Effector memory CD4-positive, alpha-beta T cell (primary cell): ENCODE results near the gene MBTPS1.

ENCODE experiments used
- DNase-seq, 3 donors: peaks; one replicate each; pipeline ENCODE4 v3.0.0-alpha.2; 2020
- H3K27ac ChIP-seq: 2 replicates; pipeline ENCODE4 v1.7.0; 2013; ENCODE audit warnings: mild to moderate bottlenecking, low read length, moderate library complexity; ENCODE audit not compliant: insufficient read depth, poor library complexity, severe bottlenecking
- H3K27me3 ChIP-seq: replicated peaks from 2 replicates; pipeline ENCODE4 v1.7.0; 2013; ENCODE audit warnings: mild to moderate bottlenecking, low read length; ENCODE audit not compliant: insufficient read depth, control insufficient read depth, poor library complexity, severe bottlenecking
- H3K36me3 ChIP-seq: 2 replicates; pipeline ENCODE4 v1.7.0; 2013; ENCODE audit warnings: mild to moderate bottlenecking, low read length, moderate library complexity; ENCODE audit not compliant: control insufficient read depth, insufficient read depth
- H3K4me1 ChIP-seq: 2 replicates; pipeline ENCODE4 v1.7.0; 2013; ENCODE audit warnings: low read length, mild to moderate bottlenecking; ENCODE audit not compliant: control insufficient read depth, insufficient read depth, poor library complexity, severe bottlenecking
- H3K4me3 ChIP-seq: 2 replicates; pipeline ENCODE4 v1.7.0; 2013; ENCODE audit warnings: low read length, low read depth, mild to moderate bottlenecking; ENCODE audit not compliant: insufficient read depth, poor library complexity, severe bottlenecking
- H3K9me3 ChIP-seq: 2 replicates; pipeline ENCODE4 v1.7.0; 2013; ENCODE audit warnings: mild to moderate bottlenecking, low read length, moderate library complexity; ENCODE audit not compliant: control insufficient read depth

Gene MBTPS1

DNA sequence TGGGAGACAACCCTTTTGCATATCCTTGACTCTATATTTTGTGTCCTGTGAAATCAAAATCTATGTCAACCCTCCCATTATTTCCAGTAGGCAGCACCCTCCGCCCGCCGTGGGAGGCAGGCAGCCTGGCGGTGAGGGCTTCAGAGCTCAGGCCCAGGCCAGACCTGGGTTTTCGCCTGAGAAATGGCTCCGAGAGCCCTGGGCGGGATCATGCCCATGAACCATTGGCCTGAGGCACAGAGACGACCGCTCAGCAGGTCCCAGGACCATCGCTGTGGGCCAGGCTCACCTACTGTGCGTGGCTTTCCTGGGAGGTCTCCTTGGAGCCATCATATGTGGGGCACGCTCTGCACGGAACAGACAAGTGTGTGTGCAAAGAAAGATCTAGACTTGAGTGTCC lies 67.9 kb downstream of the MBTPS1 start:
- peaks cover 32% of the 10 kb centered on the region for H3K36me3 ChIP-seq
- no peak overlapping the region for H3K27ac ChIP-seq
- DNase-seq, result no peak
- H3K27me3 ChIP-seq, result no peaks in the 10 kb centered on the region
- H3K4me1 ChIP-seq, result no peaks in the 10 kb centered on the region
- H3K4me3 ChIP-seq, result no peak overlapping the region
- no peaks in the 10 kb centered on the region for H3K9me3 ChIP-seq

DNA sequence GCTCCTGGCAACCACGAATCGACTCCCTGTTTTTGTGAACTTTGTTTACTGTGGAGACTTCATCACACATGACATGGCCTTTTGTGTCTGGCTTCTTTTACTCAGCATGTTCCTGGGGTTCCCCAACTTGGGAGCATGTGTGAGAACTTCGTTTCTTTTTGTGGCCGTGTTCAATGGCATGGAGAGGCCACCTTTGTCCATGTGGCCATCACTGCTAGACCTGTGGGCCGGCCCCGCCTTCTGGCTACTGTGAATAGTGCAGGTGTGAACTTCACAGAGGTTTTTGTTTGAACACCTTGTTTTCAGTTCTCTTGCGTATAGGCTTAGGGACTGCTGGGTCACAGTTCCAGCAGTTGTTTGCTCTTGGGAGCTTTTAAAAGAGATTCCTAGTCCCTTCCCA lies 68.5 kb downstream of the MBTPS1 start:
- H3K4me3 ChIP-seq, result no peak overlapping the region
- no peak for DNase-seq
- no peaks in the 10 kb centered on the region for H3K27me3 ChIP-seq
- H3K36me3 ChIP-seq, result peaks cover 26% of the 10 kb centered on the region
- H3K9me3 ChIP-seq, result no peaks in the 10 kb centered on the region
- no peaks in the 10 kb centered on the region for H3K4me1 ChIP-seq
- no peak overlapping the region for H3K27ac ChIP-seq

DNA sequence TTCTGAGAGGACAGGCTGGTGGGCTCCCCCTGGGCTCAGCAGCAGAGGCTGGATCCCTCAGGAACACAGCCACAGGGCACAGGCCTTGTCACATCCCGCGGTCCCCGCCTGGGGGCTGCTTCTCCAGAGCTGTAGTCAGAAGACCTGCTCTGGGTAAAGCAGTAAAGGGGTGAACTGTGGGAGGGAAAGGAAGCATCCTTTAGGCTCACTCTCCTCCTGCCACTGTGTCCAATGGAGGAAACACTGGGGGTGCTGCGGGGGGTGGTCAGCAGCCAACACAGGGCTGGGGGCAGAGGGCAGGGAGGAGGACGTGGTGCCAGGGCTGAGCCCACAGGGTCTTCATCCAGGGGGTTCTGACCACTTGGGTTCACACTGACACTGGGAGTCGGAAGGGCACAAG lies 69.1 kb downstream of the MBTPS1 start:
- Histone ChIP-seq H3K4me1 (no peaks in the 10 kb centered on the region), H3K36me3 (peaks cover 20% of the 10 kb centered on the region), H3K9me3 (no peaks in the 10 kb centered on the region), H3K27ac (no peak overlapping the region), H3K4me3 (no peak overlapping the region), H3K27me3 (no peaks in the 10 kb centered on the region)
- DNase-seq, result no peak

DNA sequence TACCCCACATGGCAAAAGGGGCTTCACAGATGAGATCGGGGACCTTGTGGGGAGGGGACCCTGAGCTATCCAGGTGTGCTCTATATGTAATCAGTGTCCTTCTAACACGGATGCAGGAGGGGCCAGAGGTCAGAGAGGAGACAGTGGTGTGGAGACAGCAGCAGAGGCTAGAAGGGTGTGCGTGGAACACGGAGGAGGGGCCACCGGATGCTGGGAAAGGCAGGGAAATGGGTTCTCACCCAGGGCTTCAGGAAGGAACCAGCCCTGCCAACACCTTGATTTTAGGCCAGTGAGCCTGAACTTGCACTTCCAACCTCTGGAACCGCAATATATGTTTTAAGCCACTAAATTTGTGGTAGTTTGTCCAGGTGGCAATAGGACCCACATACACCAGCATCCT lies 69.5 kb downstream of the MBTPS1 start:
- Histone ChIP-seq H3K27ac (no peak overlapping the region), H3K27me3 (no peaks in the 10 kb centered on the region), H3K9me3 (no peaks in the 10 kb centered on the region), H3K36me3 (peaks cover 16% of the 10 kb centered on the region), H3K4me3 (no peak overlapping the region), H3K4me1 (no peaks in the 10 kb centered on the region)
- no peak for DNase-seq

DNA sequence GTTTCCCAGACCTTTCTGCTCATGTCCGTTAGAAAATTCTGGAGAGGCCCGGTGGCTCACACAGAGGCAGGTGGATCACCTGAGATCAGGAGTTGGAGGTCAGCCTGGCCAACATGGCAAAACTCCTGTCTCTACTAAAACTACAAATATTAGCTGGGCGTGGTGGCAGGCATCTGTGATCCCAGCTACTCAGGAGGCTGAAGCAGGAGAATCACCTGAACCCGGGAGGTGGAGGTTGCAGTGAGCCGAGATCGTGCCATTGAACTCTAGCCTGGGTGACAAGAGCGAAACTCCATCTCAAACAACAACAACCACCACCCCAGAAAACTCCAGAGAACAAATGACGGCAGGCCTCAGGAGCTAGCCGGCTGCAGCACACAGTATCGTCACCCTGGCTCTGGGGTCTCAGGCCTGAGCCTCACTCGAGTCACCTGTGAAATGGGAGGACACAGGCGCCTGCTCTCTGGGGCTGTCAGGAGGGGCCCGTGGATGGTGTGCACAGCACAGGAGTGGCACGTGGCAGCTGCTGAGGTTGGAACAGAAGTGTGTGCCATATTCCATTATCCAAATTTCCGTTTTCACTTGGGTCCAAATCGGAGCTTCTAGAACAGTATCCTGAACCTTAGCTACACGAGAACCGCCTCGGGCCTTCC lies 70.8 kb downstream of the MBTPS1 start:
- no peak for DNase-seq
- Histone ChIP-seq H3K4me3 (no peak overlapping the region), H3K36me3 (peaks cover 13% of the 10 kb centered on the region), H3K4me1 (no peaks in the 10 kb centered on the region), H3K27me3 (no peaks in the 10 kb centered on the region), H3K27ac (no peak overlapping the region), H3K9me3 (no peaks in the 10 kb centered on the region)

DNA sequence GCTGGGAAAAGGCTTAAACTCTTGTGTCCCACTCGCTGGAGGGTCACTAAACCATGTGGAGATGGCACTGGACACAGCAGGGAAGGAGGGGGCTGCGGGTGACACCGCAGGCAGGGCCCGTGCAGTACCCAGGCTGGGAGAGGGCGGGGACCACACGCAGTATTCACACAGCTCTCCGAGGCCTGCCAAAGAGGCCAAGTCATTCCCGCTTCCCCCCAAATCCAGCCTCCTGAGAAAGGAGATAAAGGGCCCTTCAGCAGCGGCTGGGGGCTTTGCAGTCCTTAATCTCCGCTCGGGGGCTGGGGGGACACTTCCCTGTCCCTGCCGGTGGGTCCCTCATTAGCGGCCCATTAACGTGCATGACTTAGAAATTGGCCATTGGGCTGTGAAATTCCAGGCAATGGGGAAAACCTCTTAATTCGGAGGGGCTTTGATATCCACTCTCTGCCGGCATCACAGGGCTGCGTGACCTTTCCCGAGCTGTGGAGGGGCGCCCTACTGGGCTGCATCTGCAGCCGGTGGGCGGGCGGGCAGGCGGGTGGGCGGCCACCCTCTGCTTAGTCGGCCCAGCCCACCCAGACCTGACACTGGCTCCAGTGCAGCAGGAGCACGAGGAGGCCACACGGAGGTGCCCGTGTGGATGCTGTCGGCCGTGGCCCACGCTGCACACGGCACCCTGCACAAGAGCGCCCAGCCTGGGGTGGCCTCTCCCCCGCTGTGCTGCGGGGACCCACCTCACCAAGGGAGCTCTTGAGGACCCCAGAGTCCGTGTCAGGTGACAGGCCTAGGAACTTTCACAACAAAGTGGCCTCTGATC lies 71.5 kb downstream of the MBTPS1 start:
- Histone ChIP-seq H3K27me3 (no peaks in the 10 kb centered on the region), H3K36me3 (peaks cover 8% of the 10 kb centered on the region), H3K4me3 (no peak overlapping the region), H3K9me3 (no peaks in the 10 kb centered on the region), H3K27ac (no peak overlapping the region), H3K4me1 (no peaks in the 10 kb centered on the region)
- DNase-seq, result no peak

DNA sequence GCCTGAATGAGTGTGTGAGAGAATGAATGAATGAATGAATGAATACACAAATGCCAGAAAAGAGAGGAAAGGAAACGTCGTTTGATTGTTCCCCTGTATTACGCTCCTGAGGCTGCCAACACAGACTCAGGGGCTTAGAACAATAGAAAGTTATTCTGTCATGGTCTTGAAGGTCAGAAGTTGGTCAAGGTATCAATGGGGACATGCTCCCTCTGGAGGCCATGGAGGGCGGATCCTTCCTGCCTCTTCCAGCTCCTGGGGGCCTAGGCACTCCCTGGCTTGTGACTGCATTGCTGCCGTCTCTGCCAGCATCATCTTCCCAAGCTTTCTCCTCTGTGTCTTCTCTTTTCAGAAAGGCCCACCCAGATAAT lies 72.6 kb downstream of the MBTPS1 start:
- Histone ChIP-seq H3K27me3 (no peaks in the 10 kb centered on the region), H3K36me3 (no peaks in the 10 kb centered on the region), H3K27ac (no peak overlapping the region), H3K4me1 (no peaks in the 10 kb centered on the region), H3K4me3 (no peak overlapping the region), H3K9me3 (no peaks in the 10 kb centered on the region)
- no peak for DNase-seq

DNA sequence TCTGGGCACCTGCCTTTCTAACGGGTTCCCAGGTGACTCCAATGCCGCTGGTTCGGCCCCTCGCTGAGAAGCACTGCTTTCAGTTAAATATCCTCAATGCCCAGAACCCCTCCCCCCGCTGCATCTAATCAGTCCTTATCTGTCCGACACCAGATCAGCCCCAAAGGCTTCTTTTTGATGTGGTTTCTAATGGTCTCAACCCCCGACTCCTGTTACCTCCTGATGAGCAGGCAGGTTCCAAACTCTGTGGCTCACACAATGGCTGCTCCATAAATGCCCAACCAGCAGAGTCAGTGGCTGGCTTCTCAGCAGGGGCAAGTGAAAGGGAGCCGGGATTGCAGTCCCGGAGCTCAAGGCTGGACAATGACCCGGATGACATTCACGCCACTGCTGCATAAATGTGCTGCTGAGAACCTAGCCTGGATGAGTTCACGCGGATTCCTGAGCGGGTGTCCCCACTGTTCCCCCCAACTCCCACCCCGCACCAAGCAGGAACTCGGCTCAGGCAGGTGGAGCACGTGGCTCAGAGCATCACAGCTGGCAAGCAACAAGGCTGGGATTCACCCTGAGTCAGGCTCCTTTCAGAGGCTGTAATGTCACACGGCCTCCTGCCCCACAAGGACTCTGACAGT lies 73.1 kb downstream of the MBTPS1 start:
- H3K4me1 ChIP-seq, result no peaks in the 10 kb centered on the region
- no peaks in the 10 kb centered on the region for H3K9me3 ChIP-seq
- H3K27me3 ChIP-seq, result no peaks in the 10 kb centered on the region
- no peaks in the 10 kb centered on the region for H3K36me3 ChIP-seq
- H3K4me3 ChIP-seq, result no peak overlapping the region
- no peak overlapping the region for H3K27ac ChIP-seq
- DNase-seq, result no peak

DNA sequence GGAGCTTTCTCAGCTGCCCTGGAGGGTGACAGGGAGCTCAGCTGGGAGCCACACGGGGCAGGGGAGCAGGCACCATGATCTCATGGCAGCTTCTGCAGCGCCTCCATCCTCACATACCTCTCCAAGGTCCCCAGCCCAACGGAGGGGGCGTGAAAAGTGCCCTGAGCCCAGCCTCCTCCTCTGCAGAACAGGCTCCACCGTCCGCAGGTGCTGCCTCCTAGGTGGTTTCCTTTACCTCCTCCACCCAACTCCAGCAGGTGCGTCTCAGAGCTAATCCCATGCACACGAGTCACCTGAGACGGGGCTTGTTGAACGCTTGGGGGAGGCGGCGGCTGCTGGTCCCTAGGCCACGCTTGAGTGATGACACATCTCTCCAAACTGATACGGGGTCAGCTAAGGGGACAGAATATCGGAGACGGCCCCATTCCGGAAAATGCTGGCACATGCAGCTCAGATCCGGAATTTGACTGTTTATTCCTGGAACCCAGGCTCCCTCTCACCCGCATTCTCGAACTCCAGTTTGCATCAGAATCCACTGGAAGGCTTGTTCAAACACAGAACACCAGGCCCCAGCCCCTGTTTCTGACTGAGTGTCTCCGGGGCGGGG lies 73.8 kb downstream of the MBTPS1 start:
- no peaks in the 10 kb centered on the region for H3K27me3 ChIP-seq

More for the DNA sequence above, 73.8 kb downstream of the MBTPS1 start:
- Histone ChIP-seq H3K9me3 (no peaks in the 10 kb centered on the region), H3K36me3 (no peaks in the 10 kb centered on the region), H3K27ac (no peak overlapping the region), H3K4me1 (no peaks in the 10 kb centered on the region), H3K4me3 (no peak overlapping the region)
- no peak for DNase-seq
